ENCODE data around the gene NMNAT3. TPM values are rescaled to one million over a fixed set of nuclear protein-coding genes. Genes with fewer than 3 reads are reported as not detected.

The NMNAT3 gene
- polyA plus RNA-seq, 2 of the 4 experiments (the other 2 are of a cell fraction) = 1.2 to 2.9 TPM

DNA sequence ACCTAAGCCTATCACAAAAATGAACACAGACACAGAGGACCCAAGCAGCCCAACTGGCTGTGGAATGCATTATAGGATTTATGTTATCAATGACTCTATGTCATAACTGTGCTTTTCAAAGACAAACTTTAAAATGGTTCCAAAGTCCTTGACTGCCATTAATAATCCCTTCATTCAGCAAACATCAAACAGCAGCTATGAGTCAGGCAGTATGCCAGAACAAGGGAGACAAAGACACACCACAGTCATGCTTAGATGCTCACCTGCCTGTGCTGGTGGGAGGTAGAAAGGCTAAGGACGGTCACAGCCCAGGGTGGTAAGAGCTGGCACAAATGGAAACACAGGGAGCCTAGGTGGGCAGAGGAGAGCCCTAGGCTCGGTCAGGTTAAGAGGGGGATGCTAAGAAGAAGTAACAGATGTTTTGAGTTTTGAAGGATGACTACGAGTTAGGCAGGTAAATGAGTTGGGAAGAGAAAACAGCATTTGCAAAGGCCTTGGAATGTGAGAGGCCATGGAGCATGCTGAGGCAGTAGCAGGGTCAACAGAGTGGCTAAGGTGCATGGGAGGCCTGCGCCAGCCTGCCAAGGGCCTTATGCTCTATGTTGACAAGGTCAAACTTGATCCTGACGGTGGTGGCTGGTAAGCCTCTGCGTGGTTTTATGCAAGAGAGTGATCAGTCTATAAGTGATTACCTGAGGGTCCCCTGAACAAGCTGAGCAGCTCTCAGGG lies 23.0 kb downstream of the NMNAT3 start (continued):
- TF ChIP-seq, protein P1, sequence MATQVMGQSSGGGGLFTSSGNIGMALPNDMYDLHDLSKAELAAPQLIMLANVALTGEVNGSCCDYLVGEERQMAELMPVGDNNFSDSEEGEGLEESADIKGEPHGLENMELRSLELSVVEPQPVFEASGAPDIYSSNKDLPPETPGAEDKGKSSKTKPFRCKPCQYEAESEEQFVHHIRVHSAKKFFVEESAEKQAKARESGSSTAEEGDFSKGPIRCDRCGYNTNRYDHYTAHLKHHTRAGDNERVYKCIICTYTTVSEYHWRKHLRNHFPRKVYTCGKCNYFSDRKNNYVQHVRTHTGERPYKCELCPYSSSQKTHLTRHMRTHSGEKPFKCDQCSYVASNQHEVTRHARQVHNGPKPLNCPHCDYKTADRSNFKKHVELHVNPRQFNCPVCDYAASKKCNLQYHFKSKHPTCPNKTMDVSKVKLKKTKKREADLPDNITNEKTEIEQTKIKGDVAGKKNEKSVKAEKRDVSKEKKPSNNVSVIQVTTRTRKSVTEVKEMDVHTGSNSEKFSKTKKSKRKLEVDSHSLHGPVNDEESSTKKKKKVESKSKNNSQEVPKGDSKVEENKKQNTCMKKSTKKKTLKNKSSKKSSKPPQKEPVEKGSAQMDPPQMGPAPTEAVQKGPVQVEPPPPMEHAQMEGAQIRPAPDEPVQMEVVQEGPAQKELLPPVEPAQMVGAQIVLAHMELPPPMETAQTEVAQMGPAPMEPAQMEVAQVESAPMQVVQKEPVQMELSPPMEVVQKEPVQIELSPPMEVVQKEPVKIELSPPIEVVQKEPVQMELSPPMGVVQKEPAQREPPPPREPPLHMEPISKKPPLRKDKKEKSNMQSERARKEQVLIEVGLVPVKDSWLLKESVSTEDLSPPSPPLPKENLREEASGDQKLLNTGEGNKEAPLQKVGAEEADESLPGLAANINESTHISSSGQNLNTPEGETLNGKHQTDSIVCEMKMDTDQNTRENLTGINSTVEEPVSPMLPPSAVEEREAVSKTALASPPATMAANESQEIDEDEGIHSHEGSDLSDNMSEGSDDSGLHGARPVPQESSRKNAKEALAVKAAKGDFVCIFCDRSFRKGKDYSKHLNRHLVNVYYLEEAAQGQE (IDR thresholded peaks at IDR 0.05) = no peak
- no peak for TF ChIP-seq FOXS1 (CRISPR knock-in tag; IDR thresholded peaks at IDR 0.05)
- TF ChIP-seq EP300 (IDR thresholded peaks at IDR 0.05) = no peak
- TF ChIP-seq CEBPB (IDR thresholded peaks at IDR 0.05) = no peak
- TF ChIP-seq NR3C1 (IDR thresholded peaks at IDR 0.05) = no peak
- TF ChIP-seq SREBF2 (IDR thresholded peaks at IDR 0.05) = no peak
- TF ChIP-seq JUN (IDR thresholded peaks at IDR 0.05) = no peak
- no peak for TF ChIP-seq HOXA7 (CRISPR knock-in tag; IDR thresholded peaks at IDR 0.05)
- no peak for TF ChIP-seq ZFP36 (IDR thresholded peaks at IDR 0.05; ENCODE audit: borderline replicate concordance, partially characterized antibody)
- no peak for TF ChIP-seq CHD4 (IDR thresholded peaks at IDR 0.05; ENCODE audit: borderline replicate concordance)
- TF ChIP-seq, protein P2, sequence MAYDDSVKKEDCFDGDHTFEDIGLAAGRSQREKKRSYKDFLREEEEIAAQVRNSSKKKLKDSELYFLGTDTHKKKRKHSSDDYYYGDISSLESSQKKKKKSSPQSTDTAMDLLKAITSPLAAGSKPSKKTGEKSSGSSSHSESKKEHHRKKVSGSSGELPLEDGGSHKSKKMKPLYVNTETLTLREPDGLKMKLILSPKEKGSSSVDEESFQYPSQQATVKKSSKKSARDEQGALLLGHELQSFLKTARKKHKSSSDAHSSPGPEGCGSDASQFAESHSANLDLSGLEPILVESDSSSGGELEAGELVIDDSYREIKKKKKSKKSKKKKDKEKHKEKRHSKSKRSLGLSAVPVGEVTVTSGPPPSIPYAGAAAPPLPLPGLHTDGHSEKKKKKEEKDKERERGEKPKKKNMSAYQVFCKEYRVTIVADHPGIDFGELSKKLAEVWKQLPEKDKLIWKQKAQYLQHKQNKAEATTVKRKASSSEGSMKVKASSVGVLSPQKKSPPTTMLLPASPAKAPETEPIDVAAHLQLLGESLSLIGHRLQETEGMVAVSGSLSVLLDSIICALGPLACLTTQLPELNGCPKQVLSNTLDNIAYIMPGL (CRISPR knock-in tag; IDR thresholded peaks at IDR 0.05; ENCODE audit: borderline replicate concordance) = no peak
- TF ChIP-seq ZC3H11A (IDR thresholded peaks at IDR 0.05) = no peak
- TF ChIP-seq, protein P3, sequence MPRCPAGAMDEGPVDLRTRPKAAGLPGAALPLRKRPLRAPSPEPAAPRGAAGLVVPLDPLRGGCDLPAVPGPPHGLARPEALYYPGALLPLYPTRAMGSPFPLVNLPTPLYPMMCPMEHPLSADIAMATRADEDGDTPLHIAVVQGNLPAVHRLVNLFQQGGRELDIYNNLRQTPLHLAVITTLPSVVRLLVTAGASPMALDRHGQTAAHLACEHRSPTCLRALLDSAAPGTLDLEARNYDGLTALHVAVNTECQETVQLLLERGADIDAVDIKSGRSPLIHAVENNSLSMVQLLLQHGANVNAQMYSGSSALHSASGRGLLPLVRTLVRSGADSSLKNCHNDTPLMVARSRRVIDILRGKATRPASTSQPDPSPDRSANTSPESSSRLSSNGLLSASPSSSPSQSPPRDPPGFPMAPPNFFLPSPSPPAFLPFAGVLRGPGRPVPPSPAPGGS (IDR thresholded peaks at IDR 0.05) = no peak
- TF ChIP-seq, protein P4, sequence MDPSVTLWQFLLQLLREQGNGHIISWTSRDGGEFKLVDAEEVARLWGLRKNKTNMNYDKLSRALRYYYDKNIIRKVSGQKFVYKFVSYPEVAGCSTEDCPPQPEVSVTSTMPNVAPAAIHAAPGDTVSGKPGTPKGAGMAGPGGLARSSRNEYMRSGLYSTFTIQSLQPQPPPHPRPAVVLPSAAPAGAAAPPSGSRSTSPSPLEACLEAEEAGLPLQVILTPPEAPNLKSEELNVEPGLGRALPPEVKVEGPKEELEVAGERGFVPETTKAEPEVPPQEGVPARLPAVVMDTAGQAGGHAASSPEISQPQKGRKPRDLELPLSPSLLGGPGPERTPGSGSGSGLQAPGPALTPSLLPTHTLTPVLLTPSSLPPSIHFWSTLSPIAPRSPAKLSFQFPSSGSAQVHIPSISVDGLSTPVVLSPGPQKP (IDR thresholded peaks at IDR 0.05; ENCODE audit: low read depth, low read length) = no peak
- no peak for TF ChIP-seq POLR2A (IDR thresholded peaks at IDR 0.05; ENCODE audit: low read length)

DNA sequence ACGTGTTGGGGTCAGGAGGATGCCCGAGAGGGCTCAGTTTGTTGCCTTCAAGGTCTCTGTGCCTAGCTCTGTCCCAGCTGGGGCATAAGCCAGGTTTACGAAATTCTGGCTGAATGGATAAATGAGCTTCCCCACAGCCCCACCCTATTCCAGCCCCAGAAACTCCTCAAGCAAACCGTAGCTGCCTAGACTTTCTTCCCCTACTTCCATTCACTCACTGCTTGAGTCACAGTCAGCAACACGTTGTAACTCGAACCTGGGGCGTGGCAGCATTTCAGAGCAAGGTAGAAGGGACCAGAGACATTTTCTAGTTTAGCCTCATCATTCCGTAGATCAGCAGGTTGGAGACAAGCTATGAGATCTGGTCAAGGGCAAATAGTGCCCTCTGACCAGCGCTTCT lies 24.2 kb downstream of the NMNAT3 start:
- Histone ChIP-seq H3K4me2 (no peak overlapping the region), H3K9me3 (no peaks in the 10 kb centered on the region), H3K27ac (no peak overlapping the region), H3K4me1 (no peaks in the 10 kb centered on the region), H3K4me3 (no peak overlapping the region)
- ChIA-PET CTCF (interaction anchor here (1.6 kb wide), 1 partner anchor 9 kb away, joined by 3 read pairs; no protein-coding TSS in a partner anchor), POLR2A (no interaction called here)
- DNase-seq (ENCODE audit: low read depth in 1 of 2, low spot score in 1 of 2) (no peak), ATAC-seq (no peak), FAIRE-seq (no peak)
- no peak for TF ChIP-seq POLR2A (IDR thresholded peaks at IDR 0.05; ENCODE audit: low read length)
- no peak for TF ChIP-seq EP300 (IDR thresholded peaks at IDR 0.05)
- no peak for TF ChIP-seq CHD2 (IDR thresholded peaks at IDR 0.05; ENCODE audit: low read length, partially characterized antibody)
- TF ChIP-seq, protein P5, sequence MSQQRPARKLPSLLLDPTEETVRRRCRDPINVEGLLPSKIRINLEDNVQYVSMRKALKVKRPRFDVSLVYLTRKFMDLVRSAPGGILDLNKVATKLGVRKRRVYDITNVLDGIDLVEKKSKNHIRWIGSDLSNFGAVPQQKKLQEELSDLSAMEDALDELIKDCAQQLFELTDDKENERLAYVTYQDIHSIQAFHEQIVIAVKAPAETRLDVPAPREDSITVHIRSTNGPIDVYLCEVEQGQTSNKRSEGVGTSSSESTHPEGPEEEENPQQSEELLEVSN (IDR thresholded peaks at IDR 0.05; ENCODE audit: borderline replicate concordance, low read depth) = no peak
- no peak for TF ChIP-seq GATA3 (IDR thresholded peaks at IDR 0.05; ENCODE audit: borderline replicate concordance)
- TF ChIP-seq FOSL2 (IDR thresholded peaks at IDR 0.05) = no peak
- TF ChIP-seq FOSL2 (CRISPR knock-in tag; IDR thresholded peaks at IDR 0.05) = no peak
- no peak for TF ChIP-seq CBX8 (IDR thresholded peaks at IDR 0.05)
- TF ChIP-seq MYC (IDR thresholded peaks at IDR 0.05; ENCODE audit: borderline replicate concordance, low read length) = no peak
- TF ChIP-seq KDM1A (IDR thresholded peaks at IDR 0.05; ENCODE audit: low read depth) = no peak
- WGBS (ENCODE audit: missing lambda C conversion rate) = 46% methylated on average over 9 of the region's 9 CpGs

Measured in A549 (cell line).